Amniotic stem cell (primary cell): ENCODE data around the gene RNF217.
"Not testable (repeated sequence)": the region's sequence is repeated elsewhere in the genome, so short reads cannot be mapped to it uniquely, and the experiment has no call there.

ENCODE experiments used
- DNase-seq: peaks from one replicate; lab custom pipeline; 2025; lab: John Stamatoyannopoulos, UW

RNF217 gene

GRCh38 chr6:125019281-125019680 lies 57.0 kb downstream of the RNF217 start:
- no peak for DNase-seq

- no peak for DNase-seq
Measured at GRCh38 chr6:125019918-125020317, 57.7 kb downstream of the RNF217 start.

- DNase-seq: no peak
Measured at GRCh38 chr6:125020385-125020784, 58.1 kb downstream of the RNF217 start.

- no peak for DNase-seq
Measured at GRCh38 chr6:125022391-125022989, 60.3 kb downstream of the RNF217 start.

- DNase-seq: no peak
Measured at GRCh38 chr6:125025164-125025854, 63.1 kb downstream of the RNF217 start.

- no peak for DNase-seq
Measured at GRCh38 chr6:125027287-125027686, 65.0 kb downstream of the RNF217 start.

GRCh38 chr6:125030969-125031368 lies 68.7 kb downstream of the RNF217 start:
- DNase-seq: no peak

GRCh38 chr6:125031385-125031784 lies 69.1 kb downstream of the RNF217 start:
- DNase-seq: no peak

- not testable (repeated sequence) for DNase-seq
Measured at GRCh38 chr6:125034929-125035328, 72.7 kb downstream of the RNF217 start.

- not testable (repeated sequence) for DNase-seq
Measured at GRCh38 chr6:125036486-125036885, 74.2 kb downstream of the RNF217 start.

GRCh38 chr6:125037827-125038226 lies 75.6 kb downstream of the RNF217 start:
- no peak for DNase-seq

- DNase-seq: no peak
Measured at GRCh38 chr6:125038925-125039324, 76.7 kb downstream of the RNF217 start.

- DNase-seq: no peak
Measured at GRCh38 chr6:125041740-125042459, 79.7 kb downstream of the RNF217 start.

GRCh38 chr6:125044066-125044465 lies 81.8 kb downstream of the RNF217 start:
- DNase-seq: no peak

- no peak for DNase-seq
Measured at GRCh38 chr6:125044667-125045066, 82.4 kb downstream of the RNF217 start.

- no peak for DNase-seq
Measured at GRCh38 chr6:125046107-125046925, 84.1 kb downstream of the RNF217 start.

- no peak for DNase-seq
Measured at GRCh38 chr6:125048274-125048673, 86.0 kb downstream of the RNF217 start.

- no peak for DNase-seq
Measured at GRCh38 chr6:125050663-125051318, 88.6 kb downstream of the RNF217 start.

GRCh38 chr6:125053809-125054208 lies 91.6 kb downstream of the RNF217 start:
- no peak for DNase-seq

- no peak for DNase-seq
Measured at GRCh38 chr6:125054331-125054730, 92.1 kb downstream of the RNF217 start.

- no peak for DNase-seq
Measured at GRCh38 chr6:125057392-125058246, 95.4 kb downstream of the RNF217 start.
